ENCODE measurements around the gene COG2. TPM values are rescaled to one million over a fixed set of nuclear protein-coding genes. Genes with fewer than 3 reads are reported as not detected.
"Not testable (repeated sequence)": the region's sequence is repeated elsewhere in the genome, so short reads cannot be mapped to it uniquely, and the experiment has no call there.

COG2 gene
- total RNA-seq, 2 donors from 2014 or later = 20.6 to 22.7 TPM

DNA sequence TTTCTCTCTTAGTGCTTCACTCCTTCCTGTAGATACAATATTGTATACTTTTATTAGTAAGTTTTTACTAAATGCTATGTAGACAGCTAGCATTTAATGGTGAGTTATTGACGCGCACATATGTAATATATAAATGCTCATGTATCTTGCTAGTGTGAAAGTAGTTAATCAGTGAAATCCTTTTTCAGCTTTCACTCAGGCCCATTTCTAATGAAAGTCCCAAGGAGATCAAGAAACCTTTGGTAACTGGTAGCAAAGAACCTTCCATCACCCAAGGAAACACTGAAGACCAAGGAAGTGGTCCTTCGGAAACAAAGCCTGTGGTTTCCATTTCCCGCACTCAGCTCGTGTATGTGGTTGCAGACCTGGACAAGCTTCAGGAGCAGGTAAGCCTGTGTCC is 44.5 kb downstream of the COG2 start:
- no peak for DNase-seq
- Mint-ChIP-seq H3K36me3 (ENCODE audit: low read depth) (peaks cover 10% of the 10 kb centered on the region), H3K4me1 (no peaks in the 10 kb centered on the region), H3K27ac (no peak overlapping the region), H3K27me3 (no peaks in the 10 kb centered on the region), H3K4me3 (no peak overlapping the region)
- no peaks in the 10 kb centered on the region for H3K9me3 ChIP-seq (ENCODE audit: control insufficient read depth, low read length, poor library complexity, severe bottlenecking)
- no peak for ATAC-seq

DNA sequence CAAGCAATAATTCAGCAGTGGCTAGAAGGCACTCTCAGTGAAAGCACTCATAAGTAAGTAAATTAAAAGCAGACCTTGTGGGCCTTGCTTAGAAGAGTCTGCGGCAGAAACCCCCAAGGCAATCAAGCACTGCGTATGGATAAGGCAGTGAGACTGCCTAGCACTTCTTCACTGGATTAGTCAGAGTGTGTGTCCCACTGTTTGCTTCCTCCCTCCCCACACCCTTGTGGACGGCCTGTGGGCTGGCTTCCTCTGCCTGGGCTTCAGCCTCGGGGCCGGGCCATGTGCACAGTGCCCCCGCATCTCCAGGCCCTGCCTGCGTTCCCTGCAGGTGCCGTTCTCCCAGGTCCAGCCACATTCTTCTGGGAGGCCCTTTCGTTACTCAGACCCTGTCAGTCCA is 47.8 kb downstream of the COG2 start:
- Mint-ChIP-seq H3K27me3 (no peaks in the 10 kb centered on the region), H3K36me3 (ENCODE audit: low read depth) (peaks cover 17% of the 10 kb centered on the region), H3K27ac (no peak overlapping the region), H3K4me3 (no peak overlapping the region), H3K4me1 (peaks cover 6% of the 10 kb centered on the region)
- no peak for ATAC-seq
- DNase-seq = no peak
- no peaks in the 10 kb centered on the region for H3K9me3 ChIP-seq (ENCODE audit: control insufficient read depth, low read length, poor library complexity, severe bottlenecking)

DNA sequence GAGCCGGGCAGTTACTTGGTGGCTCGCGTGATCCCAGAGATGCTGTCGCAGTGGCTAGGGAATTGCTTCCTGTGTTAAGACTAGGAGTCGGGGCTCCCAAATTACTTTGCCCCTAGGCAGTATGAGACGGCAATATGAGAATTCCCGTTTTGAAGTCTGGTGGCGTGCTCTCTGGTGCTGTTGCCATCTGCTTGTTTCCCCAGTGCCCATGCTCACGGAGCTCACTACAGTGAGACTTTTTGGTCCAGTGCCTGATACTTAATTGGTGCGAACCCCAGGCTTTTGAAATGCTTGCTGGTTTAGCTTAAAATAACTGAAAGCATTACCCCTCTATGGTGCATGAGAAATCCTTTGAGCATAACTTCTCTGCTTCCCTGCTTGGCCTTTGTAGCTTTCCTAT is 49.3 kb downstream of the COG2 start:
- H3K4me1 Mint-ChIP-seq = peaks cover 6% of the 10 kb centered on the region
- H3K9me3 ChIP-seq (ENCODE audit: control insufficient read depth, low read length, poor library complexity, severe bottlenecking) = no peaks in the 10 kb centered on the region
- H3K27ac Mint-ChIP-seq = no peak overlapping the region
- no peaks in the 10 kb centered on the region for H3K27me3 Mint-ChIP-seq
- ATAC-seq = no peak
- no peak overlapping the region for H3K4me3 Mint-ChIP-seq
- peaks cover 17% of the 10 kb centered on the region for H3K36me3 Mint-ChIP-seq (ENCODE audit: low read depth)
- no peak for DNase-seq

DNA sequence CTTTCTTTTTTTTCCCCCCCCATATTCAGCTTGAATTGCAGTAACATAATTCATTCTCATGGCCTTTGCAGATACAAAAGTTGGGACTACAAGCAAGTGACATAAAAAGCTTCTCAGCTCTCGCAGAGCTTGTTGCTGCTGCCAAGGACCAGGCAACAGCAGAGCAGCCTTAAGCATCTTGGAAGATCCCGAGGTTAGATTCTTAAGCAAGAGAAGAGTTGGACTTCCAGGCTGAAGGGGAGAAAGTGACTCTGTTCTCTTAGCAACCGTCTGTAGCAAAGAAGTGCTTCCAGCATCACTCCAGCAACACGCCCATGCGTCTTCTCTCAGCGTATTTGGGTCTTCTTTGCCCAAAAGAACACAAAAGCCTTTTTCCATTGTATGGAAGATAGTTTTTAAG is 50.9 kb downstream of the COG2 start:
- peaks cover 6% of the 10 kb centered on the region for H3K4me1 Mint-ChIP-seq
- ATAC-seq = no peak
- peaks cover 13% of the 10 kb centered on the region for H3K36me3 Mint-ChIP-seq (ENCODE audit: low read depth)
- no peak overlapping the region for H3K27ac Mint-ChIP-seq
- H3K27me3 Mint-ChIP-seq = no peaks in the 10 kb centered on the region
- no peaks in the 10 kb centered on the region for H3K9me3 ChIP-seq (ENCODE audit: control insufficient read depth, low read length, poor library complexity, severe bottlenecking)
- no peak for DNase-seq
- H3K4me3 Mint-ChIP-seq = no peak overlapping the region

DNA sequence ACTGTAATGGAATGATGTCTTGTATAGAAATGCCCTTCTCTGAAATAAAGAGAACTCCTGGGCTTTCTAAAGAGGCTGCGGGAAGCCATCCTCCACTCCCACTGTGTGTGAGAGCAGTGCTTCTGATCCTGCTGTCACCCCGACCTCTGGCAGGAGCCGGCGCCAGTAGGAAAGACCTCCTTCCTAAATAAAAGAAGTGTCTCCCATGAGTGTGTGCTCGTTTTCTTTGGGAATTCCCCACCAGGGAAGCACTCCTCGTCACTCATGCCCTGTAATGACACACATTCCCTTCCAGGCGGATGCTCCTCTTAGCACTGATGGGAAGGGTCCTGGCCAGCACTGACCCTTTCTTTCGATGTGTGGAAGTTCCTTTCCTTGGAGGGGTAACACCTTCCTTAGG is 51.5 kb downstream of the COG2 start:
- Mint-ChIP-seq H3K27me3 (no peaks in the 10 kb centered on the region), H3K4me3 (no peak overlapping the region), H3K4me1 (peaks cover 6% of the 10 kb centered on the region), H3K36me3 (ENCODE audit: low read depth) (peaks cover 10% of the 10 kb centered on the region), H3K27ac (no peak overlapping the region)
- no peaks in the 10 kb centered on the region for H3K9me3 ChIP-seq (ENCODE audit: control insufficient read depth, low read length, poor library complexity, severe bottlenecking)
- ATAC-seq (no peak), DNase-seq (no peak)

DNA sequence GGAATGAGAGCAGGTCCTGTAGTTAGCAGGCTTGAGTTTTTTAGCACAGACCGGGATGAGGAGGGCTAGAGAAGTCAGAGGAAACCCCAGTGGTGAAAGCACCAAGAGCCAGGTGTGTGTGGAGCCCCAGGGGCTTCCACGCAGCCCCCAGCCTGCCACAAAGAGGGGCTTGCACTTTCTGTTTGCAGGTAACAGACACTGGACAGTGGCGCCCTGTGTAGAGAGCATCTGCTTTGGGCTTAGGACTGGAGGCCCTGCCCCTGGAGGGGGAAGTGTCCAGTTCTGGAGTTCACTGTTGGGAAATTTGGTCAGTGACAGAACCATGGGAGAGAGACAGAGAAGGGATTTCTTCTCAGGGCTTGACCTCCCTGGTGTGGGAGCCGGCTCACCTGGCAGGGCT is 52.2 kb downstream of the COG2 start:
- no peak for ATAC-seq
- Mint-ChIP-seq H3K4me1 (peaks cover 8% of the 10 kb centered on the region), H3K36me3 (ENCODE audit: low read depth) (peaks cover 10% of the 10 kb centered on the region), H3K27me3 (peaks cover under 1% of the 10 kb centered on the region), H3K27ac (no peak overlapping the region), H3K4me3 (no peak overlapping the region)
- H3K9me3 ChIP-seq (ENCODE audit: control insufficient read depth, low read length, poor library complexity, severe bottlenecking) = no peaks in the 10 kb centered on the region
- no peak for DNase-seq

DNA sequence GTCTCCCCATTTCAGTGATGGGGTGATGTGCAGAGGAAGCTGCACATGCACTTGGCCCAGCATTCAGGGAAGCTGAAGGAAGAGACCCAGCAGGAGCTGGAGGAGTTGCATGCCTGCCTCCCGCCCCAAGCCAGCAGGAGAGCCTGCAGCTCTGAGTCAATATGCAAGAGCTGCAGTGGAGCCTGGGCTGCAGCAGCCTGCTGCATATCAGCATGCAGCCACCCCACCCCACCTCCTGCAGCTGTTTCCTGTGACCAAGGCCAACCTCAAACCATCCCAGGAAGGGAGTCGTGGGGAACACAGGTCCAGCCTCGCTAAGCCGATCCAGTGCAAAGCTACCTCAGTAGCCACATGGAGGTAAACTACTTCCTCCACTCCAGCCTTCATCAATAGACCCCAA is 52.7 kb downstream of the COG2 start:
- Mint-ChIP-seq H3K27ac (no peak overlapping the region), H3K4me3 (no peak overlapping the region), H3K27me3 (peaks cover 6% of the 10 kb centered on the region), H3K4me1 (peaks cover 10% of the 10 kb centered on the region), H3K36me3 (ENCODE audit: low read depth) (peaks cover 10% of the 10 kb centered on the region)
- H3K9me3 ChIP-seq (ENCODE audit: control insufficient read depth, low read length, poor library complexity, severe bottlenecking) = no peaks in the 10 kb centered on the region
- no peak for ATAC-seq
- DNase-seq = no peak

DNA sequence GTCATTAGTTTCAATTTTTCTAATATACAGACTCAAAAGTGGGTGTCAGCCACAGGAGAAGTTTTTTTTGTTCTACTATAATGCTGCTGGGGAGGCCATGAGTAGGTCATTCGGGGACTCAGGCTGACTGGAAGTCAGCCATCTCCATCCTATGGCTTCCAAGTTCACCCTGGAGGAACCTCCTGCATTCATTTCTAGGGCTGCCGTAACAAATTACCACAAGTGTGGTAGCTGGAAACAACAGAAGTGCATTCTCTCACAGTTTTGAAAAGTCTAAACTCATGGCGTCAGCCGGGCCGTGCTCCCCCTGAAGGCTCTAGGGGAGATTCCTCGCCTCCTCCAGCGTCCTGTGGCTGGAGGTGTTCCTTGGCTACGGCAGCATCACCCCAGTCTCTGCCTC is 53.9 kb downstream of the COG2 start:
- Mint-ChIP-seq H3K4me3 (no peak overlapping the region), H3K27me3 (peaks cover 7% of the 10 kb centered on the region), H3K27ac (no peak overlapping the region), H3K36me3 (ENCODE audit: low read depth) (peaks cover 9% of the 10 kb centered on the region), H3K4me1 (peaks cover 13% of the 10 kb centered on the region)
- H3K9me3 ChIP-seq (ENCODE audit: control insufficient read depth, low read length, poor library complexity, severe bottlenecking) = no peaks in the 10 kb centered on the region
- no peak for DNase-seq
- ATAC-seq = no peak

DNA sequence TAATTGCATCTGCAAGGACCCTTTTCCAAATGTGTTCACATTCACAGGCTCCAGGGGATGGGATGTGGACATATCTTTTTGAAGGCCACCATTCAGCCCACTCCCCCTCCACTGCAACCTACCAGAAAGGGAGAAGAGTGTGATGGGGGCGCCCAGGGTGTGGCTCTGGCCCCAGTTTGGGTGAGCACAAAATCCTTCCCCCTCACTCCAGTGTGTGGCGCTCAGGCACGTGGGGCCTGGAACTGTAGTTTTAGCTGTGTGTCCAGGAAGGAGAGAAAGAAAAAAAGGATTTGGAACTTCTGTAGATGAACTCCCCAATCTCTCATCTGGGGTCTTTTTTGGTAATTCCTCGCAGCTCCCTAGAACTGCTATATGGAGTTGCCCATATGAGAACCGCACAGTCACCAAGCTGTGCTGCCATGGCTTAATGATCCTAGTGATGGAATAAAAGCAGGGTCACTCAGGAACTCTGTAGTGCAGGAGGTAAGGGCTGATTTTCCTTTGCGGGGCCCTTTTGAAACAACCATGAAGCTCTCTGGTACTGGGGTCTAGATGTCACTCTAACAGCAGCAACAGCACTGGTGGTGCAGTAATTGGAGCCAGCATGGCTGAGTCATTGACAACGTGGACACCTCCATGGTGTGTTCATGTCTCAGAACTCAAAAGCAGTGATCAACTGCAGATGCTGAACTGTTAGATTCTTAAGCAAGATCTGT is 54.6 kb downstream of the COG2 start:
- H3K9me3 ChIP-seq (ENCODE audit: control insufficient read depth, low read length, poor library complexity, severe bottlenecking) = no peaks in the 10 kb centered on the region
- no peak for DNase-seq
- Mint-ChIP-seq H3K4me1 (peaks cover 13% of the 10 kb centered on the region), H3K27ac (no peak overlapping the region), H3K27me3 (peaks cover 13% of the 10 kb centered on the region), H3K36me3 (ENCODE audit: low read depth) (peaks cover 7% of the 10 kb centered on the region), H3K4me3 (no peak overlapping the region)
- ATAC-seq = no peak

DNA sequence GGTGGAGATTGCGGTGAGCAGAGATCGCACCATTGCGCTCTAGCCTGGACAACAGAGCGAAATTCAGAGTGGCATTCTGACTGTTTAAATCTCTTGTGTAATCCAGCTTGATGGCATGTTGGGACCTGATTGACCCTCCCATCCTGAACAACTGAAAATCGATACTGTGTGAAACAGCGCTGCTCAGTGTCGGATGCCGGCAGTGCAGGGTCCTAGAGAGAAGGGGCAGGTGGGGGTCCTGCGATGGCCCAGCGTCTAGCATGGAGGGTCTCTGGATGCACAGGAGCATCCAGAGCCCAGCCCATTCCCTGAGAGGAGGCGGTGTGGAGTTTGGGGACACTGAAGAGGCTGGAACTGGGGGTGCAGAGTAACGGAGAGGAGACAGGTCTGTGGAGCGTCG is 55.8 kb downstream of the COG2 start:
- ATAC-seq (no peak), DNase-seq (no peak)
- H3K4me3 Mint-ChIP-seq = no peak overlapping the region
- peaks cover 3% of the 10 kb centered on the region for H3K36me3 Mint-ChIP-seq (ENCODE audit: low read depth)
- H3K9me3 ChIP-seq (ENCODE audit: control insufficient read depth, low read length, poor library complexity, severe bottlenecking) = no peaks in the 10 kb centered on the region
- H3K27me3 Mint-ChIP-seq = peaks cover 13% of the 10 kb centered on the region
- H3K4me1 Mint-ChIP-seq = peaks cover 10% of the 10 kb centered on the region
- H3K27ac Mint-ChIP-seq = no peak overlapping the region

DNA sequence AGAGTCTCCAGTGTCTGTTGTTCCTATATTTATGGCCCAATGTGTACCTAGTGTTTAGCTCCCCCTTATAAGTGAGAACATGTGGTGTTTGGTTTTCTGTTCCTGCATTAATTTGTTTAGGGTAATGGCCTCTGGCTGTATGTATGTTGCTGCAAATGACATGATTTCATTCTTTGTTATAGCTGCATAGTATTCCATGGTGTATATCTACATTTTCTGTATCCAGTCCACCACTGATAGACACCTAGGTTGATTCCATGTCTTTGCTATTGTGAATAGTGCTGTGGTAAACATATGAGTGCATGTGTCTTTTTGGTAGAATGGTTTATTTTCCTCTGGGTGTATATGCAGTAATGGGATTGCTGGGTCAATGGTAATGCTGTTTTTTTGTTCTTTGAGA is 56.7 kb downstream of the COG2 start:
- H3K27ac Mint-ChIP-seq; H3K36me3 Mint-ChIP-seq (ENCODE audit: low read depth); H3K4me3 Mint-ChIP-seq; ATAC-seq; DNase-seq; H3K9me3 ChIP-seq (ENCODE audit: control insufficient read depth, low read length, poor library complexity, severe bottlenecking): not testable (repeated sequence)
- Mint-ChIP-seq H3K4me1 (peaks cover 13% of the 10 kb centered on the region), H3K27me3 (peaks cover 13% of the 10 kb centered on the region)

DNA sequence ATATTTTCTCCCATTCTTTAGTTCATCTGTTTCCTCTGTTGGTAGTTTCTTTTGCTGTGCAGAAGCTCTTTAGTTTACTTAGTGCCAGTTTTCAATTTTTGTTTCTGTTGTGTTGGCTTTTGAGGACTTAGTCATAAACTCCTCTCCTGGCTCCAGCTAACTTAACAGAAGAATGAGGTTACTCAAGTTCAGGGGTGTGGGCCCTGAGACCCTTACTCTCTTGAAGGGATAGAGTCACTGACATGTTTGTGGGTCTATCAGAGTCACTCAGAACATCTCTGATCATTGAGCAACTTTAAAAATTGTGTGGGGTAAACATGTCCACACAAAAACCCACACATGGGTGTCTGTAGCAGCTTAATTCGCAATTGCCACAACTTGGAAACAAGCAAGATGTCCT is 57.4 kb downstream of the COG2 start:
- ATAC-seq (no peak), DNase-seq (no peak)
- Mint-ChIP-seq H3K27me3 (peaks cover 13% of the 10 kb centered on the region), H3K4me3 (no peak overlapping the region), H3K27ac (no peak overlapping the region), H3K4me1 (peaks cover 9% of the 10 kb centered on the region), H3K36me3 (ENCODE audit: low read depth) (no peaks in the 10 kb centered on the region)
- H3K9me3 ChIP-seq (ENCODE audit: control insufficient read depth, low read length, poor library complexity, severe bottlenecking) = no peaks in the 10 kb centered on the region

DNA sequence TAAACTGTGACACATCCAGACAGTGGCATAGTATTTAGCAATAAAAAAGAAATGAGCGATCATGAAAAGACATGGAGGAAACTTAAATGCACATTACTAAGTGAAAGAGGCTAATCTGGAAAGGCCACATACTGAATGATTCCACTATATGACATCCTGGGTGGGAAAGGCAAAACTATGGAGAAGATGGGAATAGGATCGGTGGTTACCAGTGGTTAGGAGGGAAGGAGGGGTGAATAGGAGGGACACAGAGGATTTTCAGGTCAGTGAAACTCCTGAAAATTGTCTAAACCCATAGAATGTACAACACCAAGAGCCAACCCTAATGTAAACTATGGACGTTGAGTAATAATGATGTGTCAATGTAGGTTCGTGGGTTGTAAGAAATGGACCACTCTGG is 57.9 kb downstream of the COG2 start:
- Mint-ChIP-seq H3K27ac (no peak overlapping the region), H3K27me3 (peaks cover 13% of the 10 kb centered on the region), H3K4me1 (peaks cover 9% of the 10 kb centered on the region), H3K36me3 (ENCODE audit: low read depth) (peaks cover 2% of the 10 kb centered on the region), H3K4me3 (no peak overlapping the region)
- no peak for DNase-seq
- H3K9me3 ChIP-seq (ENCODE audit: control insufficient read depth, low read length, poor library complexity, severe bottlenecking) = no peaks in the 10 kb centered on the region
- no peak for ATAC-seq

DNA sequence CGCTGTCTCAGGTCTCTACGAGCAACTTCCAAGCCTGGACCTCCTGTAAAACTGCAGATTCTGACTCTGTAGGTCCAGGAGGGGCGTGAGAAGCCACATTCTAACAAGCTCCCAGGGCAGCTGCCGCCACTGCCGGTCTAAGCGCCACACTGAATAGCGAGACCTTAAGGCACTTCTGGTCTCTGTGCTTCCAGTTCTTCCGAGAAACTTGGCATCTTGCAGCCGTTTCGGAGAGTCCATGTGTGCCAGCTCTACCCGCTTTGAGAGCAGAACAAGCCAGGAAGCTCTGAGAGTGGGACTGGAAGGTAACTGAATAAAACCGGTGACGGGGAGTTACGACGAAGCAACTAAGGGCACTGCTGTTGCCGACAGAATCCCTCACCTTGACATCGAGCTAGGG is 59.2 kb downstream of the COG2 start:
- Mint-ChIP-seq H3K27ac (no peak overlapping the region), H3K27me3 (peaks cover 14% of the 10 kb centered on the region), H3K4me1 (peaks cover 9% of the 10 kb centered on the region), H3K4me3 (no peak overlapping the region), H3K36me3 (ENCODE audit: low read depth) (peaks cover 2% of the 10 kb centered on the region)
- DNase-seq = no peak
- no peaks in the 10 kb centered on the region for H3K9me3 ChIP-seq (ENCODE audit: control insufficient read depth, low read length, poor library complexity, severe bottlenecking)
- no peak for ATAC-seq

All from T-helper 17 cell (primary cell).